Fibroblast of gingiva (primary cell): ENCODE measurements around the gene PRPF40B.
"Not testable (repeated sequence)": the region's sequence is repeated elsewhere in the genome, so short reads cannot be mapped to it uniquely, and the experiment has no call there.

ENCODE experiments used
- DNase-seq: peaks from one replicate; pipeline ENCODE4 v3.0.0-alpha.2; 2011; ENCODE audit warnings: low read depth

The PRPF40B gene

DNA sequence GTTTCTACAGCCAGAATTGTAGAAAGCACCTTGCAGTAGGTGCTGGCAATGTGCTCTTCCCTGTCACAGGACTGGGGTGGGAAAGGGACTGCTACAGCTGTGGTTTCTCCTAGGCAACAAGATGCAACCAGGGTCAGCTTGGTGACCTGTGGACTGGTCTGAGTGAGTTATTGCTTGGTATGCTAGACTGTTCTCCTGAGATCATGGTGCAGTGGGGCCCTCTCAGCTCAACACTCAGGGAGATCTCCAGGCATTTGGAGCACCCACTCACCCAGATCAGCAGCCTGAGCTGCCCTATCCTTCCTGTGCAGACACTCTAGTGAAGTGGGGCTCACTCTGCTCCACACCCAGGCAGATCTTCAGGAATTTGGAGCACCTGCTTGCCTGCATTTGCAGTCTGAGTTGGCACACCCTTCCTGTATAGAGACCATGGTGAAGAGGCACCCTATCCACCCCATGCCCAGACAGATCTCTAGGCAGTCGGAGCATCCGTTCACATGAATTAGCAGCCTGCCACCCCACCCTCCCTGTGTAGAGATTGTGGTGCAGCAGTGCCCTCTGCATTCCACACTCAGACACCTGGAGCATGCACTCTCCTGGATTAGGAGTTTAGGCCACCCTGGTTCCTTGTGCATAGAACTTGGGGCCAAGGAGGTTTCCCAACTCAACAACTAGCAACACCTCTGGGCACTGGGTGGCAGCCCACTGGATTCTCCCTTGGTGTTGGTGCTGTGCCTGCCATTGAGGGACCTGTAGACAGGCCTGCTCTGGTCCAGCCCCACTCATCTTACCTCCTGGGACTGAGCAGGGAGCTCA lies 14.1 kb upstream of the PRPF40B start:
- no peak for DNase-seq

- DNase-seq = peak; percentile 56
Observed at GRCh38 chr12:49609875-49610154, 13.5 kb upstream of the PRPF40B start.

DNA sequence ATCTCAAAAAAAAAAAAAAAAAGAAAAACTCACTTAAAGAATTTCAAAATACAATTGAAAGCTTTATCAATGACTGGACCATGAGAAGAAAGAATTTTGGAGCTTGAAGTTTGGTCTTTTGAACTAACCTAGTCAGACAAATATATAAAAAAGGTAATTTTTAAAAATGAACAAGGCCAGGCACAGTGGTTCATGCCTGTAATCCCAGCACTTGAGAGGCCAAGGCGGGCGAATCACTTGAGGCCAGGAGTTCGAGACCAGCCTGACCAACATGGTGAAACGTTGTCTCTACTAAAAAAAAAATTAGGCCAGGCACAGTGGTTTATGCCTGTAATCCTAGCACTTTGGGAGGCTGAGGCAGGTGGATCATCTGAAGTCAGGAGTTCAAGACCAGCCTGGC lies 12.6 kb upstream of the PRPF40B start:
- not testable (repeated sequence) for DNase-seq

GRCh38 chr12:49612210-49612609 lies 11.2 kb upstream of the PRPF40B start:
- DNase-seq = no peak

- DNase-seq = no peak
Observed at GRCh38 chr12:49615725-49616124, 7.6 kb upstream of the PRPF40B start.

- no peak for DNase-seq
Observed at GRCh38 chr12:49616533-49617219, 6.7 kb upstream of the PRPF40B start.

DNA sequence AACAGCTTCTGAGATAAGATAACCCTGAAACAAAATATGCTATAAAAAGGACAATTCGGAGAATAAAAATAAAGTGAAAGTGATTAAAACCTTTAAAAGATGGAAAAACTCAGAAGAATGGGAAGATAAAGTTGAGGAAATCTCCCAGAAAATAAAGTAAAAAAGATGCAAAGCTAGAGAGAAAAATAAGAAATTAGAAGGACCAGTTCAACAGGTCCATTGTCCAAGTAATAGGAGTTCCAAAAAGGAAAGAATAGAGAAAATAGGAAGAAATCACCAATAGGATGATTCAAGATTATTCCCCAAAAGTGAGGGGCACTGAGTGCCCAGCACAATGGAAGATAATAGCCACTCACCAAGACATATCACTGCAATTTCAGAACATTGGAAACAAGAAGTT lies 4.8 kb upstream of the PRPF40B start:
- DNase-seq = no peak

DNA sequence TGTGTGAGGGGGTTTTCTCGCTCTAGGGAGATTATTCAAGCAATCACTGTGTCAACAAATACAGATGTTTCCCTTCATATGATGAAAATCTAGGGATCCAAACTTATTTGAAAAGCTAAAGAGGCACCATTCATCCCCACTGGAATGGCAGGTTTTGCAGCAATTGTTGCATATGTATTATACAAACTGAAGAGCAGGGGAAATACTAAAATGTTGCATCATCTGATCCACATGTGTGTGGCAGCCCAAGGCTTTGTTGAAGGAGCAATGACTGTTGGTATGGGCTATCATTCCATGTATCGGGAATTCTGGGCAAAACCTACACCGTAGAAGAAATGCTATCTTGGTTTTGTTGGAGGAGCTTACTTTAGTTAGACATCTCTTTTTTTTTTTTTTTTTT lies 4.1 kb upstream of the PRPF40B start:
- no peak for DNase-seq

DNA sequence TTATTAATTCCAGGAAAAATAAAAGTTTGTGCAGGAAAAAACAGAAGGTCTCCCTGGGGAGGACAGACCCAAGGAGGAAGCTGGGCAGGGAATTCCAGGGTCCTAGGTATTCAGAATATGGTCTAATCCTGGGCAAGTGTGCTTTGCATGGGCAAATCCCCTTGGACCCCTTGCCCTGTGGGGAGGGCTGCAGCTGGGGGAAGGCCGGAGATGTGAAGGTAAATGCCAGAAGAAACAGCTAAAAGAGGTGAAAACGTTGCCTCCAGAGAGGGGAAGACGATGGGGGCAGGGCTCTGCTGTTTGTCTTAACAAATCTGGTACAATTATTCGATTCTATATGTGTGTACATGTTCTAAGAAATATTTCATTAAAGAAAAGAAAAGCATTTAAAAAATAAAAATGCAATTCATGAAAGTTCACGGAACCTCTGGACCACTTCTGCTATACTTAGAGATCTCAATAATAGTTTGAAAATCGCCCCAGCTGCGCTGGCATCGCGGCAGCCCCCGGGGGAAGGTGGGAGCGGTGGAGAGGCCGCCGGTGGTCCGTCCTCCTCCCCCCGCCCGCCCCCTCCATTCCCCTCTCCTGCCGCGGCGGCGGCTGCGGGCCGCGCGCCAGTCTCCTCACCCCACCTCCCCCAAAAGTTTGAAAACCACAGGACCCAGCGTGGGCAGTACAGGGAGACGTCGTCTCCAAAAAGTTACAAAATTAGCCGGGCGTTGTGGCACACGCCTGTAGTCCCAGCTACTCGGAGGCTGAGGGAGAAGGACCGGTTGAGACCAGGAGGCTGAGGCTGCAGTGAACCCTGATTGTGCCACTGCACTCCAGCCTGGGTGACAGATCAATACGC lies 1.5 kb upstream of the PRPF40B start:
- DNase-seq = no peak

- peak; percentile 40 for DNase-seq
Observed at GRCh38 chr12:49622501-49623141, 740 bp upstream of the PRPF40B start.

GRCh38 chr12:49624921-49625577 lies 1.7 kb downstream of the PRPF40B start:
- no peak for DNase-seq

DNA sequence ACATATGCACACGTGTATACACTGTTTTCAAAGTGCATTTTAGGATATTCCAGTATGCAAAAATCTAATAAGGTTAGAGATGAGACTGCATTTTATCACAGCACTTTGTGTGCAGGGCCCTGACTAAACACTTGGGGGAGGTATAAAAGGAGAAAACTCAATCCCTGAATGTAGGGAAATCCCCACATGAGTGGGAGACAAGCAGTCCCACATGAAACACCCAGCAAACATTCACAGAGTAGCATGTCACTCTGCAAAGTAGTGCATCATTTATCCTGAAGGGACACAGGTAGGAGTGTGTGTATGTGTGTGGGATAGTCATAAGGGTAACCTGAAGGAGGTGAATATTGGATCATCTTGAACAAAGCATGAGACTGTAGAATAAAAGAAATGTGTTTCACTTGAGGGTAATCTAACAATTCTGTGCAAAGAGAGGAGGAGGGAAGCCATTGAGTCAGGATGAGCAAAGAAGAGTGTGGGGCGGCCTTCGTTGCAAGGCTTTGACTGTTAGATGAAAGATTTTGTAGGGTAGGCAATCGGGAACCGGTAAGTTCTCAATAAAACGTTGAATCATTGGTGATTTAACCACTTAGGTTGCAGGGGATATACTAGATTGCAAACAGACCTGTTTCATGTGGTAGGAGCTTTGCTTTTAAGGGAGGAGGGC lies 2.9 kb downstream of the PRPF40B start:
- DNase-seq = no peak

DNA sequence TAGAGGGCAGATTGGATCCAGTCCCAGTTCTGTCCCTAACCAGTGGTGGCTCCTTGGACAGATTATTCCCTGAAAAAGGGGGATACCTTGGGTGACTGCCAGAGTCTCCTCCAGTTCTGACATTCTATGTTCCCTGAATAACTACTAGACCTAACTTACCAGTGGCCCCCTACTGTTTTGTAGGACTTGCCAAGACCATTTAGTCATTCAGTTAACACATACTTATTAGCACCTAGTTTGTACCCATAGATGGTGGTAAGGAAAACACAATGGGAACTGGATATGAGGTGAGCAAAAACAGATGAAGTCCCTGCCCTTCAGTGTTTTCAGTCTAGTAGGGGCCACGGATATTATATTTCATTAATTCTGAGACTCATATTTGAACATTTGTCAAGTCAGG lies 3.5 kb downstream of the PRPF40B start:
- DNase-seq = no peak

DNA sequence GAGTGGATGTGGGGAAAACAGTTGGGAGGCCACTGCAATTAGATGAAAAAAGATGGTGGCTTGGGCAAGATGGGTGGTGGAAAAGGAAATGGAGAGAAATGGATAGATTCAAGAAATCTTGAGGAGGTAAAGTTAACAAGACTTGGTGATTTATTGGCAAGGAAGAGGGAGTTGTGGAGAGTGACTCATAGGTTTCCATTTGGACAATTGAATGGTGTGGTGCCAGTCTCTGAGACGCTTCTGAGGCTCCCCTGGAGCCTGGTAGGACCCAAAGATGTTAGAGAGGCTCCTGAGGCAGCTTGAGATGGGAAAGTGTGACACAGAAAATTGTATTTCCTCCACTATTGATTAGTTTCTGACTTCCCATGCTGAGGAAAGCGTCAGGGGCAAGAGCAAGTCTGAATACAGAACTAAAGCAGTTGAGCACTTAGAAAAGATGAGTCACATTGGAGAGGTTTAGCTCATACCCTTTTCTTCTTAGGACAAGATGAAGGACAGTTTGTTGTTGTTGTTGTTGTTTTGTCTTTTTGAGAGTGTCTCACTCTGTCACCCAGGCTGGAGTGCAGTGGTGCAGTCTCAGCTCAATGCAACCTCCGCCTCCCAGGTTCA lies 4.5 kb downstream of the PRPF40B start:
- peak; percentile 42 for DNase-seq

DNA sequence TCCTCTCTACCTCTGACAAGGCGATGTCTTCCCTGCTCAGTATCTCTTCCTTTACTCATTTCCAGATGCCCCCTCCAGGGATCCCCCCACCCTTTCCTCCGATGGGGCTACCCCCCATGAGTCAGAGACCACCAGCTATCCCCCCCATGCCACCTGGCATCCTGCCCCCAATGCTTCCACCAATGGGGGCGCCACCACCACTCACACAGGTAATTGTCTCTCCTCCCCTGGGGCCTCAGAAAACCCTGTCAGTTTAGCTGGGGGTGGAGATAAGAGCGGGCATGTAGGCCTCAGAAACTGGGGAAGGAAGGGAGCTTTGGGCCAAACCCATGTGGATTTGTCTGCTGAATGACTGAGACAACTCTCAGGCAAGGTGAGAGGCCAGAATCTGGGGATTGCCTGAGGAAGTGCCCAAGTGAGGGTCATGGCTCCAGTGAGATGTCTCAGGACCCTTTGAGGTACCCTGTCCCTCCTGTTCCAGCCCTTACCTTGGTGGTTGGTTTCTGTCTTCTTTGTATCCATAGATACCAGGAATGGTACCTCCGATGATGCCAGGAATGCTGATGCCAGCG lies 8.1 kb downstream of the PRPF40B start:
- no peak for DNase-seq

GRCh38 chr12:49632401-49632800 lies 9.0 kb downstream of the PRPF40B start:
- DNase-seq = no peak

- DNase-seq = no peak
Observed at GRCh38 chr12:49632986-49633702, 9.8 kb downstream of the PRPF40B start.

DNA sequence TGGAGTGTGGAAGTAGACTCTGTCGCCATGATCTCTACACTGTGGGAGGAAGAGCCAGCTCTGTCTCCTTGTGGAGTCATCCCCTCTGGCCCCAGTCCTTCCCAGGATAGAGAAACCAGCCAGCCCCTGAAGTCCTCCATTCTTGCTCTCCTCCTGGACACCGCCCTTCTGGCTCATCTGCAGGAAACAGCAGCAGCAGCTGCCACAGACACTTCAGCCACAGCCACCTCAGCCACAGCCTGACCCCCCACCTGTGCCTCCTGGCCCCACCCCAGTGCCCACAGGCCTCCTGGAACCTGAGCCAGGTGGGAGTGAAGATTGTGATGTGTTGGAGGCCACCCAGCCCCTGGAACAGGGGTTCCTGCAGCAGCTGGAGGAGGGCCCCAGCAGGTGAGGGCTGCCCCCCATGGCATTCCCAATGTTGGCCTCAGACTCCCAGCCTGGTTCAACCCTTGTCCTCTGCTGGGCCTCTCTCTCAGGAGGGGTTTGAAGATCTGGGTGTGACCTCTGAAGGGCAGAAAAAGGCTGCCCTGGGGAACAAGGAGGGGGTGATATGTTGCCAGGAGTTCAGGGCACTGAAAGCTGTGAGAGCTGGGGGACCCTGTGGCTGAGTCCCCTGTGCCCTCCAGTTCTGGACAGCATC lies 10.5 kb downstream of the PRPF40B start:
- no peak for DNase-seq

GRCh38 chr12:49635036-49635435 lies 11.7 kb downstream of the PRPF40B start:
- no peak for DNase-seq
